Smooth muscle cell (in vitro differentiated cells): ENCODE measurements around the gene IFNL3. TPM values are rescaled to one million over a fixed set of nuclear protein-coding genes. Genes with fewer than 3 reads are reported as not detected.

ENCODE experiments used
- DNase-seq: peaks from one replicate; lab custom pipeline; 2025; ENCODE audit not compliant: unreplicated experiment; lab: John Stamatoyannopoulos, UW
- H2AFZ ChIP-seq: fragments of 200-600 bp; sonication (generic); 2 replicates; pipeline ENCODE4 v1.6.0; 2016; ENCODE audit warnings: antibody characterized with exemption, low read depth, mild to moderate bottlenecking
- H3F3A ChIP-seq: fragments of 200-600 bp; sonication (generic); 2 replicates; pipeline ENCODE4 v1.6.0; 2017; ENCODE audit warnings: antibody characterized with exemption, low read depth
- H3K27ac ChIP-seq: fragments of 200-600 bp; sonication (generic); 2 replicates; pipeline ENCODE4 v1.5.1; 2016; ENCODE audit warnings: low read depth, mild to moderate bottlenecking
- H3K27me3 ChIP-seq: fragments of 200-600 bp; sonication (generic); 2 replicates; pipeline ENCODE4 v1.6.1; 2016; ENCODE audit warnings: low read depth, mild to moderate bottlenecking
- H3K36me3 ChIP-seq: fragments of 200-600 bp; sonication (generic); 2 replicates; pipeline ENCODE4 v1.5.1; 2016; ENCODE audit warnings: low read depth
- H3K4me1 ChIP-seq: fragments of 200-600 bp; sonication (generic); 2 replicates; pipeline ENCODE4 v1.5.1; 2016; ENCODE audit warnings: low read depth
- H3K4me2 ChIP-seq: fragments of 200-600 bp; sonication (generic); 2 replicates; pipeline ENCODE4 v1.6.0; 2016; ENCODE audit warnings: mild to moderate bottlenecking
- H3K4me3 ChIP-seq: fragments of 200-600 bp; sonication (generic); 2 replicates; pipeline ENCODE4 v1.5.1; 2016; ENCODE audit warnings: mild to moderate bottlenecking
- H3K79me2 ChIP-seq: fragments of 200-600 bp; sonication (generic); 2 replicates; pipeline ENCODE4 v1.6.0; 2016; ENCODE audit warnings: low read depth, mild to moderate bottlenecking
- H3K9ac ChIP-seq: fragments of 200-600 bp; sonication (generic); 2 replicates; pipeline ENCODE4 v1.6.0; 2016; ENCODE audit warnings: low read depth
- H3K9me3 ChIP-seq: fragments of 200-600 bp; sonication (generic); replicated peaks from 2 replicates; pipeline ENCODE4 v1.5.1; 2016; ENCODE audit warnings: low read depth
- H4K20me1 ChIP-seq: fragments of 200-600 bp; sonication (generic); 2 replicates; pipeline ENCODE4 v1.6.0; 2016; ENCODE audit warnings: low read depth
- CTCF ChIP-seq: fragments of 200-600 bp; sonication (generic); IDR thresholded peaks from 2 replicates; pipeline ENCODE4 v1.5.1; 2017; ENCODE audit warnings: borderline replicate concordance, mild to moderate bottlenecking, antibody characterized with exemption; ENCODE audit not compliant: insufficient read depth, poor library complexity, severe bottlenecking
- WGBS: methylation state at CpG from one replicate; pipeline ENCODE4 v1.1.7; 2016; ENCODE audit warnings: low lambda C conversion rate; 5-methylcytosine and 5-hydroxymethylcytosine counted together
- polyA plus RNA-seq: library from polyadenylated mRNA; unstranded; fragments of >200 nt; fragmentation: Nextera tagmentation; extraction: Ambion mirVana; gene quantifications from 2 replicates; pipeline ENCODE4 v1.2.1, GENCODE V29; 2016
- total RNA-seq: library from RNA; depleted of rRNA; stranded (reverse); fragments of >200 nt; gene quantifications from 2 replicates; pipeline ENCODE4 v1.2.3, GENCODE V29; 2014

Gene IFNL3
- total and polyA plus RNA-seq, 2 experiments from 2014 or later = 0.34 TPM; not detected in 1

DNA sequence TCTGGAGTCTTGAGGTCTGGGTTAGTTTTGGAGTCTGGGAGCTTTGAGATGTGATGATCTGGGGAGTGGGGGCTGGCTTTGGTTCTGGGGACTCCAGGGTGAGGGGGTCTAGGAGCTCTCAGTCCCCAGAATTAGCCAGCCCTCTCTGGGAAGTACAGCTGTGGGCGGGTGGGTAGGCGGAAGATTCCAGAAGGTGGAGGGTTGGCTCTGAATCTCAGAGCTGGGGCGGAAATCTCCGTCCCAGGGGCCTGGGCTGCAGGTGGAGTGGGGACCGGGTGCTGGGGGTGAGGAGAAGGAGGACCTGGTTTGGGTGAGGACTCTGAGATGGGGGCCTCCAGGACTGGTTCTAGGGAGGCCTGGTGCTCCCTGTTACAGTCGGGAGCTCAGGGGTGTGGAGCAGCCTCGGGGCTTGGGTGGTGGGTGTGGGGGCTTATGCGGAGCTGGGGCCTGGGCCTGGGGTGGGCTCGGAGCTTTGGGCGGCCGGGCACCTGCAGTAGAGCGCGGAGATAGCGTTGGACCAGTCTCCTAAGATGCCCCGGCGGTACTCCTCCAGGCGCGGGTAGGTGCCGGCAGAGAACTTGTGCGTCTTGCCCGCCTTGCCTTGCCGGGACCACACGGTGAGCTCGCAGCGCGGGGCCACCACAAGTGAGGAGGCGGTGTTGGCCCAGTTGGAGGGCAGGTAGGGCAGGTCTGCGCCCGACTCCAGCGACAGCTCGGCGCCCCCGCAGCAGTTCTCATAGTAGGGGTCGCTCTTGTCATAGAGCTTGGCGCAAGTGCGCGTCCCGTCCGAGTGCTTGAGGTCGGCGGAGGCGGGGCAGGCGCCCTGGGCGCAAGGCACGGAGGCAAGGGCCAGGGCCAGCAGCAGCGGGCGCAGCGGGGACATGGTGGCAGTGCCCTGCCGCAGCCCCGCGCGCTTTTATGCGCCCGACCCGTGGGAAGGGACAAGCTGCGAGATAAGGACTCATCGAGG lies 41.1 kb downstream of the IFNL3 start, which contains the start of gene SYCN:
Gene SYCN (minus strand): TSS at position 892 of the 970 bp plus-strand sequence. CDS start 9 bp downstream, at position 883.
- 73% methylated on average over 51 of the region's 57 CpGs for WGBS
- H3K4me3 ChIP-seq = no peak within 1 kb of the TSS
- no peaks in the 10 kb centered on the region for H3K9me3 ChIP-seq
- no peaks in the 10 kb centered on the region for H4K20me1 ChIP-seq
- TF ChIP-seq CTCF = no peak
- H3K36me3 ChIP-seq = no peaks in the 10 kb centered on the region
- H3K4me2 ChIP-seq = no peak within 1 kb of the TSS
- H3K4me1 ChIP-seq = no peaks in the 10 kb centered on the region
- H3K79me2 ChIP-seq = no peaks in the 10 kb centered on the region
- DNase-seq = no peak
- no peak within 1 kb of the TSS for H3K27ac ChIP-seq
- no peak within 1 kb of the TSS for H3K9ac ChIP-seq
- no peak within 1 kb of the TSS for H2AFZ ChIP-seq
- no peaks in the 10 kb centered on the region for H3F3A ChIP-seq
- H3K27me3 ChIP-seq = no peaks in the 10 kb centered on the region

GRCh38 chr19:39202998-39203355 lies 41.8 kb downstream of the IFNL3 start:
- Histone ChIP-seq H3K9me3 (no peaks in the 10 kb centered on the region), H3F3A (no peaks in the 10 kb centered on the region), H3K4me3 (no peak overlapping the region), H3K27ac (no peak overlapping the region), H4K20me1 (no peaks in the 10 kb centered on the region), H3K9ac (no peak overlapping the region), H2AFZ (no peak overlapping the region), H3K79me2 (no peaks in the 10 kb centered on the region), H3K4me2 (no peak overlapping the region), H3K4me1 (no peaks in the 10 kb centered on the region), H3K27me3 (peaks cover 6% of the 10 kb centered on the region), H3K36me3 (no peaks in the 10 kb centered on the region)
- no peak for DNase-seq
- no CpG with 5 or more reads among the region's 1 CpG for WGBS
- TF ChIP-seq CTCF = no peak

DNA sequence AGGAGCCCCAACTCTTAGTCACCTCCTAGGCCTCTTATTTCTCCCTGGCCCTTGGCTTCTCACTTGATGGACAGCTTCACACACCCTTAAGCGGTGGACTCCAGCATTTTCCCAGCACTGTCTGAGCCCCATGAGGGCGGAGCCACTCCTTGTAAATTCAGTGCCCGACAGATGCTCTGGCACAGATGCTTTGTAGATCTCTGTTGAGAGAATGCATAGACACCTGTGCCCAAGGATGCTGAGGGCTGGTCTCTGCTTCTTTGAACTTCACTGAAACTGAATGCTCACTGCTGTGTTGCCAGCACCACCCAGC lies 44.0 kb downstream of the IFNL3 start:
- WGBS = 87% methylated on average over 3 of the region's 3 CpGs
- no peak overlapping the region for H3K4me3 ChIP-seq
- H3F3A ChIP-seq = no peaks in the 10 kb centered on the region
- H4K20me1 ChIP-seq = no peaks in the 10 kb centered on the region
- no peak for TF ChIP-seq CTCF
- H3K27ac ChIP-seq = no peak overlapping the region
- no peak overlapping the region for H3K9ac ChIP-seq
- H3K27me3 ChIP-seq = peaks cover 28% of the 10 kb centered on the region
- H3K9me3 ChIP-seq = no peaks in the 10 kb centered on the region
- no peak for DNase-seq
- H3K4me2 ChIP-seq = no peak overlapping the region
- H3K4me1 ChIP-seq = no peaks in the 10 kb centered on the region
- H3K36me3 ChIP-seq = no peaks in the 10 kb centered on the region
- H3K79me2 ChIP-seq = no peaks in the 10 kb centered on the region
- H2AFZ ChIP-seq = no peak overlapping the region
